HG03432 (cell line): ENCODE results near the gene DNAJC10.

Experiments used
- ATAC-seq: cut with Tn5 transposase; IDR thresholded peaks from one replicate; pipeline ENCODE4 v1.9.1; 2021; ENCODE audit warnings: mild to moderate bottlenecking, moderate library complexity; ENCODE audit not compliant: unreplicated experiment

DNAJC10 gene

GRCh38 chr2:182831921-182832320, 115.9 kb downstream of the DNAJC10 start:
- no peak for ATAC-seq

GRCh38 chr2:182833084-182833854, 117.2 kb downstream of the DNAJC10 start:
- ATAC-seq: no peak

GRCh38 chr2:182834293-182834692, 118.2 kb downstream of the DNAJC10 start:
- ATAC-seq: no peak

GRCh38 chr2:182836451-182836850, 120.4 kb downstream of the DNAJC10 start:
- ATAC-seq: no peak
